OCI-LY7 (cell line): ENCODE results near the gene CD2BP2. TPM values are rescaled to one million over a fixed set of nuclear protein-coding genes. Genes with fewer than 3 reads are reported as not detected.

Experiments
- BruUV-seq: library from RNA; stranded (reverse); fragments of 400-500 nt; replicated peaks from 2 replicates; lab custom pipeline; 2021; lab: Mats Ljungman, UMichigan
- CTCF ChIA-PET: fragments of 300-600 bp; sonication (Branson Sonifier 250); formaldehyde crosslinking; loops from one replicate; lab custom pipeline; 2022; ENCODE audit warnings: antibody characterized with exemption; ENCODE audit not compliant: unreplicated experiment; lab: Charles Lee
- POLR2A ChIA-PET: fragments of 300-600 bp; sonication (Branson Sonifier 250); formaldehyde crosslinking; loops from one replicate; lab custom pipeline; 2022; ENCODE audit warnings: antibody characterized with exemption; lab: Charles Lee
- DNase-seq: peaks from one replicate; pipeline ENCODE4 v3.0.0-alpha.2; 2015; ENCODE audit warnings: low spot score
- H2AFZ ChIP-seq: fragments of 200-600 bp; sonication (generic), shearing (Covaris generic); 2 replicates; pipeline ENCODE4 v1.6.1; 2014; ENCODE audit warnings: mild to moderate bottlenecking, antibody characterized with exemption, low read length, moderate library complexity
- H3K27ac ChIP-seq: fragments of 200-600 bp; sonication (generic); 2 replicates; pipeline ENCODE4 v1.5.1; 2014; ENCODE audit warnings: mixed run types, low read depth, mild to moderate bottlenecking, moderate library complexity, low read length, inconsistent platforms; ENCODE audit not compliant: poor library complexity, severe bottlenecking
- H3K36me3 ChIP-seq: fragments of 200-600 bp; sonication (generic); 2 replicates; pipeline ENCODE4 v1.6.1; 2014; ENCODE audit warnings: mild to moderate bottlenecking, antibody characterized with exemption, low read length, moderate library complexity, mixed read lengths; ENCODE audit not compliant: insufficient read depth
- H3K4me1 ChIP-seq: fragments of 200-600 bp; sonication (generic); 2 replicates; pipeline ENCODE4 v1.5.1; 2014; ENCODE audit warnings: mild to moderate bottlenecking, low read length; ENCODE audit not compliant: insufficient read depth, poor library complexity, severe bottlenecking
- H3K4me2 ChIP-seq: fragments of 200-600 bp; sonication (generic); 2 replicates; pipeline ENCODE4 v1.6.1; 2014; ENCODE audit warnings: mild to moderate bottlenecking, low read length
- H3K4me3 ChIP-seq: fragments of 200-600 bp; sonication (generic); 2 replicates; pipeline ENCODE4 v1.5.1; 2014; ENCODE audit warnings: mild to moderate bottlenecking, low read depth, low read length; ENCODE audit not compliant: poor library complexity, severe bottlenecking
- H3K79me2 ChIP-seq: fragments of 200-600 bp; sonication (generic); 2 replicates; pipeline ENCODE4 v1.6.1; 2016; ENCODE audit warnings: low read depth, mild to moderate bottlenecking, low read length, moderate library complexity, mixed read lengths; ENCODE audit not compliant: insufficient read depth
- H3K9me2 ChIP-seq: fragments of 200-600 bp; sonication (generic); 2 replicates; pipeline ENCODE4 v1.6.1; 2016; ENCODE audit warnings: mild to moderate bottlenecking, low read length, mixed read lengths; ENCODE audit not compliant: insufficient read depth
- H3K9me3 ChIP-seq: fragments of 200-600 bp; sonication (generic); 2 replicates; pipeline ENCODE4 v1.6.1; 2014; ENCODE audit warnings: mild to moderate bottlenecking, mixed run types, low read length, mixed read lengths
- H4K20me1 ChIP-seq: fragments of 200-600 bp; sonication (generic); 2 replicates; pipeline ENCODE4 v1.6.1; 2014; ENCODE audit warnings: mild to moderate bottlenecking, antibody characterized with exemption, low read length, moderate library complexity, mixed read lengths; ENCODE audit not compliant: insufficient read depth
- CTCF ChIP-seq: fragments of 200-600 bp; sonication (generic); conservative IDR thresholded peaks from 2 replicates; pipeline ENCODE4 v1.5.1; 2014; ENCODE audit warnings: mild to moderate bottlenecking, antibody characterized with exemption, low read length, moderate library complexity, mixed read lengths
- EZH2phosphoT487 ChIP-seq: fragments of 200-600 bp; sonication (generic); IDR thresholded peaks from 2 replicates; pipeline ENCODE4 v1.6.1; 2018; ENCODE audit warnings: low read depth, borderline replicate concordance, mild to moderate bottlenecking, mixed run types, antibody characterized with exemption, low read length, moderate library complexity, mixed read lengths
- intact Hi-C: fragments of 100-400 bp; cut with micrococcal nuclease; formaldehyde crosslinking; loops from one replicate; pipeline ENCODE4 v1.10.0; 2022; ENCODE audit not compliant: unreplicated experiment
- total RNA-seq, 2 experiments: library from RNA; depleted of rRNA in 1 of 2; stranded (reverse); fragments of >200 nt in 1 of 2; shearing (Covaris generic) in 1 of 2; gene quantifications; 2 replicates each; pipeline ENCODE4 v1.2.3, GENCODE V29; 2014 to 2022

Gene CD2BP2
- total RNA-seq, 2 experiments from 2014 or later: 69.2 to 111 TPM

- ChIA-PET CTCF (no interaction called here), POLR2A (interaction anchor here (0.6 to 2.1 kb wide), 2 partner anchors 13 to 225 kb away, joined by 7 to 12 read pairs; partner anchors contain the start of gene CD2BP2)
- Histone ChIP-seq H3K4me3 (peak overlapping the region; percentile 99), H3K4me2 (peak overlapping the region; percentile 97), H3K4me1 (peaks cover 38% of the 10 kb centered on the region), H3K36me3 (peaks cover 66% of the 10 kb centered on the region), H3K27ac (peak overlapping the region; percentile 26), H4K20me1 (peaks cover 20% of the 10 kb centered on the region), H3K79me2 (peaks cover 71% of the 10 kb centered on the region), H2AFZ (no peak overlapping the region), H3K9me2 (no peaks in the 10 kb centered on the region), H3K9me3 (no peaks in the 10 kb centered on the region)
- TF ChIP-seq CTCF (no peak), EZH2phosphoT487 (no peak)
- no TSS peak for BruUV-seq
- intact Hi-C loops: no loop called here
- DNase-seq: no peak
These were observed 12.4 kb upstream of the CD2BP2 start for GRCh38 chr16:30367349-30368009.

GRCh38 chr16:30366511-30366910 is 11.4 kb upstream of the CD2BP2 start:
- TF ChIP-seq EZH2phosphoT487 (no peak), CTCF (no peak)
- no peaks in the 10 kb centered on the region for H3K9me3 ChIP-seq
- intact Hi-C loops: no loop called here
- H3K36me3 ChIP-seq: peaks cover 73% of the 10 kb centered on the region
- no peak overlapping the region for H3K27ac ChIP-seq
- H3K79me2 ChIP-seq: peaks cover 75% of the 10 kb centered on the region
- ChIA-PET CTCF (no interaction called here), POLR2A (interaction anchor here (0.5 to 2.1 kb wide), 3 partner anchors 12 to 226 kb away, joined by 4 to 12 read pairs (median 7); partner anchors contain the start of gene CD2BP2)
- H3K4me3 ChIP-seq: peak overlapping the region; percentile 99
- H3K4me1 ChIP-seq: peaks cover 29% of the 10 kb centered on the region
- peak overlapping the region; percentile 97 for H3K4me2 ChIP-seq
- no TSS peak for BruUV-seq
- no peak for DNase-seq
- no peaks in the 10 kb centered on the region for H3K9me2 ChIP-seq
- no peak overlapping the region for H2AFZ ChIP-seq
- peaks cover 20% of the 10 kb centered on the region for H4K20me1 ChIP-seq

- Histone ChIP-seq H2AFZ (no peak overlapping the region), H3K27ac (no peak overlapping the region), H3K9me2 (no peaks in the 10 kb centered on the region), H3K36me3 (peaks cover 85% of the 10 kb centered on the region), H3K9me3 (no peaks in the 10 kb centered on the region), H3K4me3 (no peak overlapping the region), H4K20me1 (peaks cover 20% of the 10 kb centered on the region), H3K4me2 (no peak overlapping the region), H3K79me2 (peaks cover 80% of the 10 kb centered on the region), H3K4me1 (peaks cover 24% of the 10 kb centered on the region)
- POLR2A ChIA-PET: interaction anchor here (2.1 kb wide), 1 partner anchor 11 kb away, joined by 7 read pairs; the partner anchor contains the start of gene CD2BP2
- no peak for TF ChIP-seq EZH2phosphoT487
- TF ChIP-seq CTCF: no peak
- CTCF ChIA-PET: no interaction called here
- BruUV-seq: no TSS peak
- DNase-seq: no peak
- intact Hi-C loops: no loop called here
These were observed 10.1 kb upstream of the CD2BP2 start for GRCh38 chr16:30365200-30365599.
